ENCODE data around the gene SFTPB. TPM values are rescaled to one million over a fixed set of nuclear protein-coding genes. Genes with fewer than 3 reads are reported as not detected.

SFTPB gene
- total RNA-seq, 1 donor: not detected

GRCh38 chr2:85706599-85707296, 38.7 kb upstream of the SFTPB start:
- no peak for TF ChIP-seq CTCF (IDR thresholded peaks at IDR 0.05; ENCODE audit: extremely low read depth, low read depth, low read length)
- Histone ChIP-seq H3K27ac (ENCODE audit: low read depth, low read length) (no peak overlapping the region), H3K36me3 (ENCODE audit: insufficient read depth, low read length) (no peaks in the 10 kb centered on the region), H4K20me1 (ENCODE audit: insufficient read depth, low read length) (no peaks in the 10 kb centered on the region), H3K79me2 (ENCODE audit: insufficient read depth, low read length) (no peaks in the 10 kb centered on the region), H2AFZ (ENCODE audit: low read length) (no peak overlapping the region), H3K9me3 (ENCODE audit: low read depth, low read length) (no peaks in the 10 kb centered on the region), H3K4me1 (ENCODE audit: insufficient read depth, low read length) (peaks cover 32% of the 10 kb centered on the region), H3K4me2 (ENCODE audit: insufficient read depth, low read length) (no peak overlapping the region), H3K4me3 (ENCODE audit: insufficient read depth, low read length) (no peak overlapping the region), H3K27me3 (ENCODE audit: insufficient read depth, low read length) (no peaks in the 10 kb centered on the region)
- DNase-seq (ENCODE audit: insufficient read length, low spot score, missing footprints): peak; percentile 26

- H3K4me2 ChIP-seq (ENCODE audit: insufficient read depth, low read length): no peak overlapping the region
Observed at GRCh38 chr2:85706063-85706462, 38.1 kb upstream of the SFTPB start.

GRCh38 chr2:85705680-85706039, 37.7 kb upstream of the SFTPB start:
- DNase-seq (ENCODE audit: insufficient read length, low spot score, missing footprints): peak; percentile 91
- Histone ChIP-seq H4K20me1 (ENCODE audit: insufficient read depth, low read length) (no peaks in the 10 kb centered on the region), H3K4me2 (ENCODE audit: insufficient read depth, low read length) (peak overlapping the region; percentile 1), H3K36me3 (ENCODE audit: insufficient read depth, low read length) (no peaks in the 10 kb centered on the region), H2AFZ (ENCODE audit: low read length) (no peak overlapping the region), H3K4me1 (ENCODE audit: insufficient read depth, low read length) (peaks cover 31% of the 10 kb centered on the region), H3K79me2 (ENCODE audit: insufficient read depth, low read length) (no peaks in the 10 kb centered on the region), H3K9me3 (ENCODE audit: low read depth, low read length) (no peaks in the 10 kb centered on the region), H3K27me3 (ENCODE audit: insufficient read depth, low read length) (no peaks in the 10 kb centered on the region), H3K4me3 (ENCODE audit: insufficient read depth, low read length) (no peak overlapping the region), H3K27ac (ENCODE audit: low read depth, low read length) (no peak overlapping the region)
- no peak for TF ChIP-seq CTCF (IDR thresholded peaks at IDR 0.05; ENCODE audit: extremely low read depth, low read depth, low read length)

More at GRCh38 chr2:85706063-85706462, 38.1 kb upstream of the SFTPB start:
- H4K20me1 ChIP-seq (ENCODE audit: insufficient read depth, low read length): no peaks in the 10 kb centered on the region
- DNase-seq (ENCODE audit: insufficient read length, low spot score, missing footprints): no peak
- TF ChIP-seq CTCF (IDR thresholded peaks at IDR 0.05; ENCODE audit: extremely low read depth, low read depth, low read length): no peak
- H3K27ac ChIP-seq (ENCODE audit: low read depth, low read length): no peak overlapping the region
- no peaks in the 10 kb centered on the region for H3K36me3 ChIP-seq (ENCODE audit: insufficient read depth, low read length)
- no peaks in the 10 kb centered on the region for H3K79me2 ChIP-seq (ENCODE audit: insufficient read depth, low read length)
- no peaks in the 10 kb centered on the region for H3K27me3 ChIP-seq (ENCODE audit: insufficient read depth, low read length)
- no peak overlapping the region for H3K4me3 ChIP-seq (ENCODE audit: insufficient read depth, low read length)
- peaks cover 31% of the 10 kb centered on the region for H3K4me1 ChIP-seq (ENCODE audit: insufficient read depth, low read length)
- no peak overlapping the region for H2AFZ ChIP-seq (ENCODE audit: low read length)
- H3K9me3 ChIP-seq (ENCODE audit: low read depth, low read length): no peaks in the 10 kb centered on the region

GRCh38 chr2:85704800-85705679, 37.0 kb upstream of the SFTPB start:
- DNase-seq (ENCODE audit: insufficient read length, low spot score, missing footprints): no peak
- Histone ChIP-seq H3K4me1 (ENCODE audit: insufficient read depth, low read length) (peaks cover 31% of the 10 kb centered on the region), H3K27me3 (ENCODE audit: insufficient read depth, low read length) (no peaks in the 10 kb centered on the region), H3K36me3 (ENCODE audit: insufficient read depth, low read length) (no peaks in the 10 kb centered on the region), H4K20me1 (ENCODE audit: insufficient read depth, low read length) (no peaks in the 10 kb centered on the region), H3K27ac (ENCODE audit: low read depth, low read length) (peak overlapping the region; percentile 20), H3K79me2 (ENCODE audit: insufficient read depth, low read length) (no peaks in the 10 kb centered on the region), H3K9me3 (ENCODE audit: low read depth, low read length) (no peaks in the 10 kb centered on the region), H3K4me2 (ENCODE audit: insufficient read depth, low read length) (peak overlapping the region; percentile 1), H3K4me3 (ENCODE audit: insufficient read depth, low read length) (no peak overlapping the region), H2AFZ (ENCODE audit: low read length) (no peak overlapping the region)
- no peak for TF ChIP-seq CTCF (IDR thresholded peaks at IDR 0.05; ENCODE audit: extremely low read depth, low read depth, low read length)
